NOMO-1 treated with dmso at 0.1 percent for 144 hours (cell line): Measurements from ENCODE around the gene MPPED2.
A peak's percentile ranks its signal among the peaks of the same experiment; 100 is the strongest.

ENCODE experiments used
- DNase-seq: peaks from one replicate; lab custom pipeline; 2025; ENCODE audit not compliant: unreplicated experiment; lab: John Stamatoyannopoulos, UW

MPPED2 gene

GRCh38 chr11:30586251-30587144 is at the start of gene MPPED2:
Gene MPPED2, minus strand, starts transcription at chr11:30586353. Its CDS starts 5,980 bp downstream, at chr11:30580373.
- DNase-seq: peak; percentile 8

- DNase-seq: no peak
Observed at GRCh38 chr11:30635401-30635989, 49.3 kb upstream of the MPPED2 start.

DNA sequence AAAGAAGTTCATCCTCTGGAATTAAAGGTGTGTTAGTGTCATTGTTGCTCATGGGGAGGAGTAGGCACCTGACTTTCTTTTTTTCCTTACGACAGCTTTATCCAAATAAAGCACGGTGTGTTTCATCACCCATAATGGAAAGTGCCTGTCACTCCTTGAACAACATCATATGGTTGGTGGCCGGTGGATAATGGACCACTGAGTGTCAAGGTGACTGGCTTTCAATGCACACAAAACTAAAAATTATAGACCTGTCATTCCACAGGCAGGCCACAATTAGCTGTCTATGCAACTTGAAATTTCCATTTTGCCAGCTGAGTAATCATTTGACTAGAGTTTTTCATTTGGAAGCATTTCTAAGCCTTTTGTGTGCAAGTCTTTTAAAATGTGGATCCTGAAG is 45.0 kb upstream of the MPPED2 start:
- no peak for DNase-seq

- no peak for DNase-seq
Observed at GRCh38 chr11:30619767-30620166, 33.6 kb upstream of the MPPED2 start.

- no peak for DNase-seq
Observed at GRCh38 chr11:30617762-30618161, 31.6 kb upstream of the MPPED2 start.

- no peak for DNase-seq
Observed at GRCh38 chr11:30610628-30611027, 24.5 kb upstream of the MPPED2 start.

DNA sequence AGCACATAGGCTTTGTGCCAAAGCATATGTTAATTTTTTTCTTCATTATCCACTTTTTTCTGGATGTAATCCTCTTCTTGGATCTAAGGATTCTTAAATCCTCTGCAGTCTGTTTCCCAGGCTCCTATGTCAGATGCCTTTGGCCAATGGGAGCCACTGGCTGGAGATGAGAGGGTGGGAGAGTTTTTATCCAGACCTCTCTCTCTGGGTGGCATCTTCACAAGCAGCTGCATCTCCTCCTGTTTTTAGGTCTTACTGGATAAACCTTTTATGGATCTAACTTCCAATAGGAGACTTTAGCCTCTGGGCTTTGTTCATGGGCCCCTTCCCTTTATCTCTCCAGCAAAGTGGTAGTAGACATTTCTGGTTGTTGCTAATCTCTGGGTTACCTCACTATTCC is 22.4 kb upstream of the MPPED2 start:
- DNase-seq: no peak

DNA sequence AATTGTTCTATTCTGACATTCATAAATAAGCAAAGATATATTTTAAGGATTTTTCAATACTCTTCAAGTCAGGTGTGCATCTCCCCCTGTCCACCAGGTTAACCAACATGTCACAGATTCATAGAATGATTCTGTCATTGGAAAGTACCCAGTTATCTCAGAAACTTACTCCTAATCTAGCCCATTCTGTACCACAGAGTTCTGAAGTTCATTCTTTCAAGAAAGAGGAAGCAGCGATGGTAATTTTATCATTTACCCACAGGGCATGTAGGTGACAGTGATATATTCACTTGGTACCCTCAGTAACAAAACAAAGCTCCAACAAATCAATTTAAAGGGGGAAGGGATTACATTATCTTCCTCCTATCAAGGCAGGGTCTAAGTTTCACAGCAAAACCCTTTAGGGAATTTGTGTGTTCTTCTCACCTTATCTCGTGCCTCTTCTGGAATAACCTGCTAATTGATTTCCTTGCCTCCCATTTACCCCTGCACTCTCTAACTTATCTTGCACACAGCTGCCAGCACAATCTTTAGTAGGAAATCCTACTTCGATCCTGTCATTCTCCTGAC is 19.0 kb upstream of the MPPED2 start:
- DNase-seq: no peak

GRCh38 chr11:30603357-30603756 is 17.2 kb upstream of the MPPED2 start:
- DNase-seq: no peak

DNA sequence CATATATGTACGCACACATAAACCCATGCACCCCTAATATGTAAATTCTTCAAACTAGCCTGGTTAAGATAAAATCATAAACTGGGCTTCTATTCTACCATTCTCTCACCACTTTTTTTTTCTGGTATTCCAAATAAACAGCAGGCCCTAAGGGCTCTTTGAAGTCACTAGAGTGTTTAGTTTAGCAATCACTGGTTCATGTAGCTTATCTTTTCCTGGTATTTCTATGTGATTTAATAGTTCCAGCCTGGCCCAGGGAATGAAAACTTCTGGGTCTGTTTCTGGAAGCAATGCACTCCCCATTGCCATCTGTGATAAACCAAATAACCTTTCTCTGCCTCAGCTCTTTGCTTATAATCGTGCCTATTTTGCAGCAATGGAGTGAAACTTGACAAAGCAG is 10.7 kb upstream of the MPPED2 start:
- DNase-seq: no peak

DNA sequence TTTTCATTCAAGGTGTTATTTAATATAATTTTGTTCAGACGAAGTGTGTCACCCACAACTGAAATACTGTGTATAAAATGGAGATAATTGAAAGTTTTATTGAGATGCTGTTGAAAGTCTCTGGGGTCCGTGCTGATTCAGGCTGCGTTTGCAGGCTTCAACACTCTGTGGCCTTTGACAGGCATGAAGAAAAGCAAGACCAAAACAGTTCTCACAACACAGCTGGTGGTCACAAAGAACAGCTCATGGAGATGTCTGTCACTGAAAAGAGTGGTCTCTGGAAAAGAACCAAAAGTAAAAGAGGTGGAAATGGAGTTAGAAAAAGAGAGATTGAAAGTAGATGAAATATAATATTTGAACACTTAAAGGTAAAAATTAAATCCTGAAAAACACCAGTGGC is 9.8 kb upstream of the MPPED2 start:
- DNase-seq: no peak

GRCh38 chr11:30594646-30595411 is 8.7 kb upstream of the MPPED2 start:
- DNase-seq: no peak

DNA sequence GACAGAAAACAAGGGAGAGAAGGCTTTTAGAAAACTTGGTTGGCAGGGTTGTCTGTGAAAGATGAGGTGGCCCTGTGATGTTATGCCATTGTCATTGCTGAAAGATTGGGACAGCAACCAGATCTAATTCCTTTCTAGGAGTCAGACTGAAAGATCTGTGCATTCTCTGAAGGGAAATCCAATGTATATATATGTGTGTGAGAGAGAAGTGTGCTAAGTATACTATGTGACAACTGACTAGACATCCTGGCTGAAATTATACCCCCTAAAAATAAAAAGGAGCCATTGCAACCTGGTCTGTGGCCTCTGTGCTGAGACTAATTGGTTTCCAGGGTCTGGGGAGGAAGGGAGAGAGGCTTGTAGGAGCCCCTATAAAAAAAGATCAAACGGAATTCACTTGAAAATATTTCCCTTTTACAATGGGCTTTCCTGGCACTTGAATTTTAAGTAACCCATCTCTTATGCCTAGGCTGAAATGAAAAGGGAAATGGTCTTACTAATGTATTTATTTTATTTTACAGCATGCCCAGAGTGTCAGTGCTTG is 1.2 kb upstream of the MPPED2 start:
- DNase-seq: no peak

GRCh38 chr11:30585892-30586250 is 282 bp downstream of the MPPED2 start:
- DNase-seq: no peak

DNA sequence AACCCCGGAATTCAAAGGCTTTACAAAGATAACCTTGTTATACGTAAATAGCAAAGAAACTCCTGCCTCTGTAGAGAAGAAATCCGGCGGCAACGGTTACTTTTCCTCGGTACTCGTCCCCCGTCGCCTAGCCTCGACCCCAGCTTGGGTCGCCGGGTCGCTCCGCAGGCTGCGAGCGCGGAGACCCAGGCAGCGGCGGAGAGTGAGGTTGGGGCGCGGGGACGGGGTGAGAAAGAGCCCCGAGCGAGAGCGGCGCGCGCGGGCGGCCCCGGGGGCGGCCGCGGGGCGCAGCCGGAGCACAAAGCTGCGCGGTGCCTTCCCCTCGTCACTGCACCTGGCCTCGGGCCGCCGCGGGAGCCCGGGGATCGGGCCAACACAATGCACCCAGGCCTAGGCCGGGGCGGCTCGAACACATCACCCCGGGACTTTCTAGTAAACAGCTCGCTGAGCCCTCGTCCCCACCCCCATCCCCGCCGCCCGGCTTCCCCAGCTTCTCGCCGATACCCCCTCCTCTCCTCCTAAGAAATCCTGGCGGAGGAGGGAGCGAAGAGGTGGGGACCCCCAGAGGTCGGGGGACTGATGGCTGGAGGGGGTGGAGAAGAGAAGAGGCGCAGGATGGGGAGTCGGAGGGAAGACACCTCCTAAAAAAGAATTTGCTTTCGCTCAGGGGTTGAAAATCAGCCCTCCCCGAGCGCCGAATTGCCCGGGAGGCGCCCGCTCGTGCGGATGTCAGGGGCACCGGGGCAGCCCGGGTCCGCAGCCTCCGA is 845 bp downstream of the MPPED2 start:
- no peak for DNase-seq

DNA sequence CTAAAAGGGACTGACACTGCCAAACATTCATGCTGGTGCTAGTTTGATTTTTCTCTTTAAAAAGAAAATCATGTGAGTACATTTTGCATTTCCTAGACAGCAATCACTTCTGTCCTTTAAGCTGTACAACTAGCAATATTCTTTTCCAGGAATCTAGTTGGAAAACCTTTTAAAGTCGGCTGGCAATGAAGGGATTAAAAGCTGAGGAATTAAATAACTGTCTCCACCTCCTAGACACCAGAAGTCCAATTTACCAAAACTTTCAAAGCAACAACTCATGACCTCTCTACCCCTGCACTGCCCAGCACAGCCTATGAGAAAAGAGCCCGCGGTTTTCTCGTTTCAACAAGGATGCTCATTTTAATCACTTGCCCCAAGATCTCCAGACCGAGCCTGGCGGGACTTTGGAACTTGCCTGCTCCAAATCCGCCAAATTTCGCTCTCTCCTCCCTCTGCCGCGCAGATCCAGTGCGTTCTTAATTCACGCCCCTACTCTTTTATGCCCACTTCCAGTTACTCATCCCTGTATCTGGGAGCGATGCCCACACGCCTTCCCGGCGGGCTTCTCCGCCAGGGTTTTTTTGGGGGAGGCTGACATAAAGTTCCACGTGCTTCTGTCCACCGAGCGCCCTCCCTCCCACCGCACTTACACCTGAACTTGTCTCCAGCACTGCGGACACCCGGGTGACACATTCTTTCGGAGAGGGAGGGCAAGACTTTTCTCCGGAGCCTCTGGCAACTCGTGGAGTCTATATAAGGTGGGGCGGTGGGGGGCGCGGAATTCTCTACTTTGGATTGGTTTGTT is 2.5 kb downstream of the MPPED2 start:
- no peak for DNase-seq

GRCh38 chr11:30582726-30583125 is 3.4 kb downstream of the MPPED2 start:
- DNase-seq: no peak

GRCh38 chr11:30581675-30582074 is 4.5 kb downstream of the MPPED2 start:
- DNase-seq: no peak

DNA sequence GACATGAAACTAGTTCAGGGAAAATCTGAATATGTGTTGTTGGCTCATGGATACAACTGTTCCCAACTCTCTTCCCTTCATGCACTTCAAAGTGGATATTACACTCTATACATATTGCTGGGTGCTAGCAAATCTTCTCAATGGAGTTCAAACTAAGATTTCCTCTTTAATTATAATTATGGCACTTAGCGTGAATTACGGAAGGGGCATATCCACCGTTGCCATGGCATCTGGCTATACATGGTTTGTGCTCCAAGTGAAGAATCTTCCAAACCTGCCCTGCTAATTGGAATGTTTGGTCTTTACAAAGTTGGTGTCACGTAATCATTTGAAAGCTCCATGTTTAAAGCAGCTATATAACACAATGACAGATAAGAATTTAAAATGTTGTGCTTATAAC is 5.6 kb downstream of the MPPED2 start:
- DNase-seq: no peak
